Measurements from ENCODE around the gene COP1.

DNA sequence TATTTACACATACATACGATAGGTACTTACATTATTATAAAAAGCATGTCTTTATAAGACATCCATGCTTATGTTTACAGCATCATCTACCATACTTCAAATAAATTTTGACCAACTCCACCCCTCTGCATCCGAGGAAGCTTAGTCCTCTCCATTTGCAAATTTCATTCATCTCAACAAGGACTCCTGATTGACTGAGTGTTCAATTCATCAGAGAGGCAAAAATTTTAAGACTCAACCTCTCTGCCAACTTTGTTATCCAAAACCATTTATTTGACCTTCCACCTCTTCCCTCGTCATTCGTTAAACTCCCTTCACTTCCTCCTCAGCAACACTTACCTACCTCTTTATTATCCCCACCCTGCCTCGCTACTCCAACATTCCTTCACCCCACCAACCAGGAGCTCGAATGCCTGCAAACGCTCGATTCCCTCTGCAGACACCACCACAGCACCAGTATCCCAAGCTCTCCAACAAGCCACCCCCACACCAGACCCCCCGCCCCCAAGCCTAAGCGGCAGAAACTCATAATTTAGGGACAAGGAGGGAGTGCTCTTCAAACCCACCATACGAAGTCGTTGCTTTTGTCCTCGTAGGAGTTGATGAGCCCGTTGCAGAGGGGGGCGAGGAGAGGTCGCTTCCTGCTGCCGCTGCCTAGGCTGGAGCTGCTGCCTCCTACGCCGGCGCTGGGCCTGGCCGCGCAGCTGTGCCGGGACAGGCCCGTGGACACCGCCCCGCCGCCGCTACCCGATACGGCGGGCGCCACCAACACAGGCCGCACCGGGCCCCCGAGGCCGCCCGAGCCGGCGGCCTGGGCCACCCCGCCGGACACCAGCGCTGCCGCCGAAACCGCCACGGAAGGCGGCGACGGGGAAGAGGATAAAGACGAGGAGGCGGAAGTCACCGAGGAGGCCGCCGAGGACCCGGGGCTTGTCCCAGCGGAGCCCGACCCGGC, 803 bp downstream of the COP1 start:
- TF ChIP-seq, protein P1, sequence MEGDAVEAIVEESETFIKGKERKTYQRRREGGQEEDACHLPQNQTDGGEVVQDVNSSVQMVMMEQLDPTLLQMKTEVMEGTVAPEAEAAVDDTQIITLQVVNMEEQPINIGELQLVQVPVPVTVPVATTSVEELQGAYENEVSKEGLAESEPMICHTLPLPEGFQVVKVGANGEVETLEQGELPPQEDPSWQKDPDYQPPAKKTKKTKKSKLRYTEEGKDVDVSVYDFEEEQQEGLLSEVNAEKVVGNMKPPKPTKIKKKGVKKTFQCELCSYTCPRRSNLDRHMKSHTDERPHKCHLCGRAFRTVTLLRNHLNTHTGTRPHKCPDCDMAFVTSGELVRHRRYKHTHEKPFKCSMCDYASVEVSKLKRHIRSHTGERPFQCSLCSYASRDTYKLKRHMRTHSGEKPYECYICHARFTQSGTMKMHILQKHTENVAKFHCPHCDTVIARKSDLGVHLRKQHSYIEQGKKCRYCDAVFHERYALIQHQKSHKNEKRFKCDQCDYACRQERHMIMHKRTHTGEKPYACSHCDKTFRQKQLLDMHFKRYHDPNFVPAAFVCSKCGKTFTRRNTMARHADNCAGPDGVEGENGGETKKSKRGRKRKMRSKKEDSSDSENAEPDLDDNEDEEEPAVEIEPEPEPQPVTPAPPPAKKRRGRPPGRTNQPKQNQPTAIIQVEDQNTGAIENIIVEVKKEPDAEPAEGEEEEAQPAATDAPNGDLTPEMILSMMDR (IDR thresholded peaks at IDR 0.05 in 2 of 3, conservative IDR thresholded peaks at IDR 0.05 in 1 of 3; ENCODE audit: borderline replicate concordance in 1 of 3, insufficient read depth in 1 of 3, low read depth in 2 of 3, low read length in 2 of 3) = no peak
- TF ChIP-seq, protein P2, sequence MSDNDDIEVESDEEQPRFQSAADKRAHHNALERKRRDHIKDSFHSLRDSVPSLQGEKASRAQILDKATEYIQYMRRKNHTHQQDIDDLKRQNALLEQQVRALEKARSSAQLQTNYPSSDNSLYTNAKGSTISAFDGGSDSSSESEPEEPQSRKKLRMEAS (IDR thresholded peaks at IDR 0.05) = no peak
- no peak for TF ChIP-seq ZBTB33 (IDR thresholded peaks at IDR 0.05; ENCODE audit: extremely low read depth, insufficient replicate concordance, low read length)
- no peak for TF ChIP-seq POLR2A (IDR thresholded peaks at IDR 0.05; ENCODE audit: borderline replicate concordance, extremely low read depth, insufficient read depth, insufficient read length)
- TF ChIP-seq YY1 (IDR thresholded peaks at IDR 0.05; ENCODE audit: extremely low read depth, insufficient replicate concordance, low read depth, low read length) = no peak
- no peak for TF ChIP-seq SP1 (IDR thresholded peaks at IDR 0.05; ENCODE audit: low read depth)
- TF ChIP-seq SIN3A (IDR thresholded peaks at IDR 0.05; ENCODE audit: low read depth) = no peak
- TF ChIP-seq FOSL1 (IDR thresholded peaks at IDR 0.05; ENCODE audit: low read depth) = no peak
- TF ChIP-seq CEBPB (IDR thresholded peaks at IDR 0.05; ENCODE audit: low read depth) = no peak
- TF ChIP-seq EZH2 (IDR thresholded peaks at IDR 0.05) = no peak
- no peak for TF ChIP-seq EZH2phosphoT487 (IDR thresholded peaks at IDR 0.05; ENCODE audit: borderline replicate concordance)
- TF ChIP-seq ZNF274 (IDR thresholded peaks at IDR 0.05; ENCODE audit: low read depth, low read length) = no peak

Measured in HCT116 (cell line).